Naive thymus-derived CD8-positive, alpha-beta T cell (primary cell): ENCODE measurements around the gene OR2A25. TPM values are rescaled to one million over a fixed set of nuclear protein-coding genes. Genes with fewer than 3 reads are reported as not detected.

Experiments
- ATAC-seq, 2 donors: fragments of 150-1000 bp; cut with Tn5 transposase in 1 of 2; sonication (Bioruptor Pico), chemical (Tn5 transposase) in 1 of 2; 1 replicate in 1 of 2; 2 replicates in 1 of 2; pipeline ENCODE4 v1.10.0; 2021; ENCODE audit warnings: mild to moderate bottlenecking in 2 of 2, moderate library complexity in 2 of 2
- POLR2A ChIA-PET: fragments of 350-600 bp; sonication (Branson Sonifier 250); formaldehyde crosslinking; loops from one replicate; lab custom pipeline; 2021; ENCODE audit warnings: antibody characterized with exemption; lab: Charles Lee
- DNase-seq, 10 donors: peaks; one replicate each; pipeline versions ENCODE4 v3.0.0 to v3.0.0-alpha.2; 2020 to 2022
- H3K27ac Mint-ChIP-seq, 10 donors: one replicate each; pipeline ENCODE4 v1.8.0; 2020 to 2022; ENCODE audit warnings: mild to moderate bottlenecking in 10 of 10, mixed read lengths in 10 of 10, moderate library complexity in 4 of 10, inconsistent platforms in 1 of 10
- H3K27me3 Mint-ChIP-seq, 5 donors: one replicate each; pipeline ENCODE4 v1.8.0; 2021 to 2022; ENCODE audit warnings: mixed read lengths in 5 of 5
- H3K36me3 Mint-ChIP-seq, 3 donors: one replicate each; pipeline ENCODE4 v1.8.0; 2020 to 2022; ENCODE audit warnings: mixed read lengths in 3 of 3, mild to moderate bottlenecking in 2 of 3, inconsistent platforms in 1 of 3
- H3K4me1 Mint-ChIP-seq, 4 donors: one replicate each; pipeline ENCODE4 v1.8.0; 2021 to 2022; ENCODE audit warnings: mixed read lengths in 4 of 4
- H3K4me3 Mint-ChIP-seq, 10 donors: one replicate each; pipeline ENCODE4 v1.8.0; 2020 to 2022; ENCODE audit warnings: mild to moderate bottlenecking in 10 of 10, mixed read lengths in 10 of 10, moderate library complexity in 6 of 10, inconsistent platforms in 1 of 10
- H3K9me3 Mint-ChIP-seq, 9 donors: one replicate each; pipeline ENCODE4 v1.8.0; 2020 to 2022; ENCODE audit warnings: mixed read lengths in 9 of 9, mild to moderate bottlenecking in 3 of 9, inconsistent platforms in 1 of 9, moderate library complexity in 1 of 9
- polyA plus RNA-seq, 3 donors: library from polyadenylated mRNA; unstranded; fragments of 300-500 nt; fragmentation: Illumina TruSeq; gene quantifications; one replicate each; pipeline ENCODE4 v1.2.3, GENCODE V29; 2021
- total RNA-seq, 8 experiments: library from RNA in 2 of 8; stranded (reverse) in 2 of 8; gene quantifications; one replicate each; pipeline ENCODE4 v1.2.3 and lab custom pipeline; 2021 to 2026

OR2A25 gene, protein sequence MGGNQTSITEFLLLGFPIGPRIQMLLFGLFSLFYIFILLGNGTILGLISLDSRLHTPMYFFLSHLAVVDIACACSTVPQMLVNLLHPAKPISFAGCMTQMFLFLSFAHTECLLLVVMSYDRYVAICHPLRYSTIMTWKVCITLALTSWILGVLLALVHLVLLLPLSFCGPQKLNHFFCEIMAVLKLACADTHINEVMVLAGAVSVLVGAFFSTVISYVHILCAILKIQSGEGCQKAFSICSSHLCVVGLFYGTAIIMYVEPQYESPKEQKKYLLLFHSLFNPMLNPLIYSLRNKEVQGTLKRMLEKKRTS
- not detected for total RNA-seq
- not detected for polyA plus RNA-seq
- 0 reads per million in 6 experiments for total RNA-seq (lab: John Stamatoyannopoulos, UW)

DNA sequence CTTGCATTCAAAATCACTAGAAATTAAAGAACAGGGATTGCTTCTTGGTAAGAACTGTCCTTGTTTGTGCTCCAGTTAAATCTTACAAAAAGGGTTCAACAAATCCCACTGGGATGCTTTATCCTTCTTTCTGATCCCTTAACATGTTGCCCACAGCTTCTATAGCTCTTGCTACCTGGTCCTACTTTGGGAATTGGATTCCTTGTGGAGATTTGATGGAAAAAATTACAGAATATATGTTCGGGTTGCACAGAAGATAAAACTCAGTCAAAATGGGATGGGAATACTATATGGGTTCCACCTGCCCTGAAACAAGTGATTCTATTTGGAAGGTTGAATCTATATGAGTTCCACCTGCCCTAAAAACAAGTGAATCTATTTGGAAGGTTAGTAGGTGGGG is at the start of gene OR2A25:
Gene OR2A25, plus strand, starts transcription at position 301 of the 400 bp plus-strand sequence. CDS start 4,409 bp downstream, outside the sequence.
- Mint-ChIP-seq H3K36me3 (no peaks in the 10 kb centered on the region), H3K27ac (no peak within 1 kb of the TSS), H3K27me3 (peaks cover 2 to 14% (median 3%) of the 10 kb centered on the region in 5 donors), H3K4me3 (no peak within 1 kb of the TSS), H3K9me3 (no peaks in the 10 kb centered on the region), H3K4me1 (no peaks in the 10 kb centered on the region)
- no peak for DNase-seq
- POLR2A ChIA-PET, result no interaction called here
- no peak for ATAC-seq

DNA sequence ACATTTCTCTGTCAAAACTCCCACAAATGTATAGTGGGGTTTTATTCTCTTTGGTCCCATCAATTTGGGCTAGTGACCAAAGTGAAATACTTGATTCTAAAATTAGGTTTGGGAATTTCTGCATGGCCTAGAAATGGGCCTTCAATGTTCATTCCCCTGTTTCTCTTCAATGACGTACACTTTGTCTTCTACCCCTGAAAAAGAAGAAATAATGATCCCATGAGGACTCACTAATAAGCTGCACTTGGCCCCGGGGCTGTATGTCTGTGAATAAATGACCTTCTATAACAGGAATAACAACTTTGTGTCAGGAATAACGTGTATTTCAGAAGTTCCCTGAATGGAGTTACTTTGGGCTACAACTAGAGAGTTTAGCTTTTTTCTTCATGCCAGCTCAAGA is 49.3 kb upstream of the OR2A25 start:
- Mint-ChIP-seq H3K27ac (no peak overlapping the region), H3K4me3 (no peak overlapping the region), H3K4me1 (no peaks in the 10 kb centered on the region), H3K9me3 (peaks cover 0 to 7% (median 0%) of the 10 kb centered on the region in 9 donors), H3K36me3 (no peaks in the 10 kb centered on the region), H3K27me3 (peaks cover 0 to 3% (median 0%) of the 10 kb centered on the region in 5 donors)
- ATAC-seq, result no peak
- DNase-seq, result no peak
- POLR2A ChIA-PET, result no interaction called here

DNA sequence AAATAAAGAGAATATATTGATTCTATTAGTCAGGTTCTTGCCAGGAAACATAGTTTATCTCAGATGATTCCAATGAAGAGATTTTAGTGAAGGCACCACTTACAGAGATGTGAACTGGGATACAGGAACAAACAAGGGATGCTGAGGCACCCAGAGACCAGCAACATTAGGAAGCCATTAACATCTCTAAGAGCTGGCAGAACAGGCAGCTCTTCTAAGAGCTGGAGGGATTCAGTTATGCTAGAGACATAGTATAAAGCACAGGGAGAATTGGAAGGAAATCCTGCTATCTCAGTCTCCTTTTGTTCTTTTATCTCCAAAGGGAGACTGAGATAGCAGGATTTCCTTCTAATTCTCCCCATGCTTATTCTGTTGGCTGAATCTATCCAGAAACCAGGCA is 47.4 kb upstream of the OR2A25 start:
- no peak for DNase-seq
- Mint-ChIP-seq H3K27ac (no peak overlapping the region), H3K9me3 (peaks cover 0 to 7% (median 0%) of the 10 kb centered on the region in 9 donors), H3K27me3 (peaks cover 0 to 3% (median 0%) of the 10 kb centered on the region in 5 donors), H3K4me1 (no peaks in the 10 kb centered on the region), H3K4me3 (no peak overlapping the region), H3K36me3 (no peaks in the 10 kb centered on the region)
- POLR2A ChIA-PET, result no interaction called here
- ATAC-seq, result no peak

DNA sequence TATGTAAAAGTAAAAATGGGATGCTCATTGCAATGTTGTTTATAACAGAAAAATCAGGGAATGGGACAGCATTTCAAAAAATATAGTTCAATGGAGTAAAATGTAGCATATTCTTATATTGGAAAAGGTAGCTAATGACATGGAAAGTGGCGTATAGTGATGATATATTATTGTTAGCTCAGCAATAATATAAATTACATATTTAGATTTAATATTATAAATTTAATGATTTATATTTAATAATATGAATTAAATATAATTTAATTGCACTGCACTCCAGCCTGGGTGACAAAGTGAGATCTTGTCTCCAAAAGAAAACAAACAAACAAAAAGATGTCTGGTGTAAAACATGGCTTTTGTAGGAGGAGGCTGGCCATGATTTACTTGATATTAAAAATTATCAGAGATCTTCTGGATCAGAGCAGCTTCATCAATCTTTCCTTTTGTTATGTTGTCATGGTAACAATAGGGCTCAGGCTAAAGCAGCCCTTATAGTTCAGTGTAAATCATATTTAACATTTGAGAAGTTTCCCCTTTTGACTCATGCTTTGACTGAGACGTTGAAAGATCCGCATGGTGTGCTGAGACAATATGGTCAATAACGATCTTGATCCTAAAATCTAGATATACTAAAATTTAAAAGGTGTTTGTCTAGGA is 46.3 kb upstream of the OR2A25 start:
- H3K27me3 Mint-ChIP-seq, result peaks cover 0 to 3% (median 0%) of the 10 kb centered on the region in 5 donors
- H3K4me1 Mint-ChIP-seq, result no peaks in the 10 kb centered on the region
- POLR2A ChIA-PET, result no interaction called here
- peaks cover 0 to 7% (median 0%) of the 10 kb centered on the region in 9 donors for H3K9me3 Mint-ChIP-seq
- no peaks in the 10 kb centered on the region for H3K36me3 Mint-ChIP-seq
- no peak overlapping the region for H3K27ac Mint-ChIP-seq
- DNase-seq, result no peak
- H3K4me3 Mint-ChIP-seq, result no peak overlapping the region
- no peak for ATAC-seq

DNA sequence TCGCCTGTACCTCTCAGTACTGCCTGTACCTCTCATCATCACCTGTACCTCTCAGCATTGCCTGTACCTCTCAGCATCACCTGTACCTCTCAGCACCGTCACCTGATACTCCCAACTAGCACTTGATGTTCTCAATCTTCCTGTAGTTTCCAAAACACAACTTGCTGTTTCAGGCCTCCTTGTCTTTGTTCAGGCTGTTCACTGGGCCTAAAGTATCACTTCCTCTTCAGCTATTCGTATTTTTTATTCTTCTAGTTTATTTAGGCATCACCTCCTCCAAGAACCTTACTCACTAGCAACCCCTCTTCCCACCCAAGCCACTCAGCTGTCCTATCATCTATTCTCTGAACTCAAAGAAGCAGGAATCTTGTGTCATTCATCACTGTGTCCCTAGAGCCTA is 45.4 kb upstream of the OR2A25 start:
- Mint-ChIP-seq H3K4me3 (no peak overlapping the region), H3K27me3 (peaks cover 0 to 3% (median 0%) of the 10 kb centered on the region in 5 donors), H3K9me3 (no peaks in the 10 kb centered on the region), H3K4me1 (no peaks in the 10 kb centered on the region), H3K27ac (no peak overlapping the region), H3K36me3 (no peaks in the 10 kb centered on the region)
- POLR2A ChIA-PET, result no interaction called here
- ATAC-seq (no peak), DNase-seq (no peak)

DNA sequence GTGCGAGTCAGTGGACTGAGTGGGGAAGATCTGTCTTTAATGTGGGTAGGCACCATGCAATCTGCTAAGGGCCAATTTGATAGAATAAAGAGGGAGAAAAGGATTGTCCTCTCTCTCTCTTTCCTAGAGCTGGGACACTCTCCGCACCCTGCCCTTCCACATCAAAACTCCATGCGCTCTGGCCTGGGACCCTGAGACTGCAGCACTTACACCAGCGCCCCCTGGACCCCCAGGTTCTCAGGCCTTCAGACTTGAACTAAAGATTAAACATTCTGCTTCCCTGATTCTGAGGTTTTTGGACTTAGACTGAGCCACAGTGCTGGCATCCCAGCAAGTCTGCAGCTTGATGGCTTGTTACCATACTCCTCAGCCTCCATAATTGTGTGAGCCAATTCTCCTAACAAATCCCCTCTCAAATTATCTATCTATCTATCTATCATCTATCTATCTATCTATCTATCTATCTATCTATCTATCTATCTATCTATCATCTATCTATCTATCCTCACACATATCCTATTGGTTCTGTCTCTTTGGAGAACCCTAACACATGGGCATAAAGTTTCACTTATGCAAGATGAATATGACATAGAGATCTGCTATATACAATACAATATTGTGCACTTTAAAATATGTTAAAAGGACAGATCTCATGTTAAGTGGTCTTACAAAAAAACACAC is 43.3 kb upstream of the OR2A25 start:
- Mint-ChIP-seq H3K4me3 (no peak overlapping the region), H3K27ac (no peak overlapping the region), H3K27me3 (peaks cover 0 to 2% (median 0%) of the 10 kb centered on the region in 5 donors), H3K36me3 (no peaks in the 10 kb centered on the region), H3K4me1 (no peaks in the 10 kb centered on the region), H3K9me3 (no peaks in the 10 kb centered on the region)
- ATAC-seq (no peak), DNase-seq (no peak)
- POLR2A ChIA-PET, result no interaction called here

DNA sequence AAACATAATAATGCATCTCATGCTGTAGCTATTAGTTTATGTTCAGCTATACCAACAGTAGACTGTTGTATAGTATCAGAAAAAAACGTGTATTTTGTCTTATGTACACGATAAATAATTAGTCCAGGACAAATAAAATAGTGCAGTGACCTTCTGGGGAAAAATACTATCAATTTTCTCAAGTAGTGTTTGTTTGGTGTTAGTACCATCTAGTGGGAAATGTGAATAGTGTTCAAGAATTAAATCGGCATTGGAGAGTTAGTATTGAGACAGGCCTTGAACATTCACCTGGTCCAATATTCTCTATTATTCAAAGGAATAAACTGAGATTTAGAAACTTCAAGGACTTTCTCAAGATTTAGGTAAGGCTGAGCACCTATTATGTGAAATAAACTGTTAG is 42.5 kb upstream of the OR2A25 start:
- H3K4me1 Mint-ChIP-seq, result no peaks in the 10 kb centered on the region
- no peak for DNase-seq
- H3K9me3 Mint-ChIP-seq, result no peaks in the 10 kb centered on the region
- H3K27me3 Mint-ChIP-seq, result peaks cover 0 to 7% (median 4%) of the 10 kb centered on the region in 5 donors
- no peak overlapping the region for H3K4me3 Mint-ChIP-seq
- no peak for ATAC-seq
- H3K27ac Mint-ChIP-seq, result no peak overlapping the region
- no peaks in the 10 kb centered on the region for H3K36me3 Mint-ChIP-seq
- POLR2A ChIA-PET, result no interaction called here

DNA sequence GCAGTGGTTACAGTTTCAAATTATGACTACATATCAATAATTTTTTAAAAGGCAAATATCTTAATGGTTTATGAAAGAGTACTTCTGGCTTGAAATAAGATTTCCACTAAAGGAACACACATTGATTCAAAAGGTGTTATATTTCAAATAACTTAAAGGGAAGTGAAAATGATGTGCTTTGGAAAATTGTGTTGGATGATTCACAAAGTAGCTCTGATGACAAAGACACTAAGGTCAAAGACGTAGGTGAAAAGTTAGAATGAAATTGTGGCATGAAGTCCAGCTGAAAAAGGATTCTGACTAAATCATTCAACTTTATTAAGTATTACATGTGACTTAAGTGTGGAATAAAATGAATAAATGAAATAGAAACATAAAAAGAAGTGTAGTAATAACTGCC is 41.6 kb upstream of the OR2A25 start:
- Mint-ChIP-seq H3K4me1 (no peaks in the 10 kb centered on the region), H3K27ac (no peak overlapping the region), H3K9me3 (no peaks in the 10 kb centered on the region), H3K36me3 (no peaks in the 10 kb centered on the region), H3K27me3 (peaks cover 4 to 11% (median 6%) of the 10 kb centered on the region in 5 donors), H3K4me3 (no peak overlapping the region)
- DNase-seq (no peak), ATAC-seq (no peak)
- POLR2A ChIA-PET, result no interaction called here

DNA sequence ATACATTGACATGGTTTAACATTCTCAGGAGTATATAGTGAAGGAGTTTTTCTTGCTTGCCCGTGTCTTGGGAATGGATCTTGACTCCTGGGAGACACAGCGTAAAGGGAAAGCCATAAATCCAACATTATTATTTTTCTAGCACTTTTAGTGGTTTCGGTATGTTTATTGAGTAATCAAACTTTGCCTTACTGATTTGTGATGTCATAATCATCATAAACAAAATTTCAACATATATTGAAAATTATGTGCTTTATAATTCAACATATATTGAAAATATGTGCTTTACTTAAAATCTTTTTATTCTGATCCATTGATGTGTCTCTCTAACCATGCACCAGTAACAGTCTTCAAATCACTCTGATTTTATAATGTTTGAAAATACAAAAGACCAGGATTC is 41.1 kb upstream of the OR2A25 start:
- ATAC-seq (no peak), DNase-seq (no peak)
- Mint-ChIP-seq H3K36me3 (no peaks in the 10 kb centered on the region), H3K27me3 (peaks cover 6 to 12% (median 11%) of the 10 kb centered on the region in 5 donors), H3K4me3 (no peak overlapping the region), H3K27ac (no peak overlapping the region), H3K4me1 (no peaks in the 10 kb centered on the region), H3K9me3 (no peaks in the 10 kb centered on the region)
- POLR2A ChIA-PET, result no interaction called here

DNA sequence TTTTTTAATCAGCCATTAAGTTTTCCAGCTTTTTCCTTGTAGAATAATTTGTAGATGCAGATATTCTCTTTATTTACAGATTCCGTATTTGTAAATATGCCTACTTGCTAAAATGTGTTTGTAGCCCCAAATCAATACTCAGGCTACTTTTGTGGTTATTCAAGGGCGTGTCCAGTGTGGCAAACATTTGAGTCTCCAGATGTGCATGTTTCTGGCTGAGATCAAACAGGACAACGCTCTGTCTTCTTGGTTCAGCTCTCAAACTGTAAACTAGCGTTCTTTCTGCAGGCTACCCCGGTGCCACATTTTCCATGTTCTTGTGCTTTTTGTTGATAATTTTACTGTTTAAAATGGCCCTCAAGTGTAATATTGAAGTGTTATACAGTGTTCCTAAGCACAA is 37.1 kb upstream of the OR2A25 start:
- no peaks in the 10 kb centered on the region for H3K9me3 Mint-ChIP-seq
- POLR2A ChIA-PET, result no interaction called here

DNA sequence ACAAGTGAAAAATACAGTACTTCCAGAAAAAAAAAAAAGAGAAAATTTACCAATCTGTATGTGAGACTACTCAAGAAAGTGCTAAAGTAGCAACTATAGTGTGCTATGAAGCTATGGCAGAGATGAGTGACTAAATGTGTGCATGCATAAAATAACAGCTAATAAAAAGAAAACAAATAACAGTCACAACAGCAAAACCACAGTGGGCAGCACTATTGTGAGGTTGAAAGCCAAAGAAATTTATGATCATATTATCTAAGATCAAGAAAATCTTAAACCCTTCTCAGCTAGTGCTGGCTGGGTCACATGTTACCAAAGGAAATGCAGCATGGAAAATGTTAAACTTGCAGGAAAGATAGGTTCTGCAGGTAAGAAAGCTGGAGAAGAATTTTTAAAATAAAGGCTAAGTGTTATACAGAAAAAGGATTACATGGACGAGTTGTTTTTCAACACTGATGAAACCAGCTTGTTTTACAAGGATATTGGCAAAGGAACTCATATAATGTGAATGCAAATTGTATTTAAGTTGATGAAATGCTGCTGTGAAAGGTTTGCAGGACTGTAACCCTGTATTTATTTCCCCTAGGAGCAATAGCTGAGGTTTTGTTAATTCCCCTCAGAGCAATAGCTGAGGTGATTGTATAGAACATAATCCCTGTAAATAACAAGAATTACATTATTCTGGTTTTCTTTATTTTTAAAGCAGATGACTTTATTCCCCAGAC is 36.5 kb upstream of the OR2A25 start:
- Mint-ChIP-seq H3K27ac (no peak overlapping the region), H3K4me1 (no peaks in the 10 kb centered on the region), H3K36me3 (no peaks in the 10 kb centered on the region), H3K9me3 (no peaks in the 10 kb centered on the region), H3K27me3 (peaks cover 12 to 34% (median 18%) of the 10 kb centered on the region in 5 donors), H3K4me3 (no peak overlapping the region)
- POLR2A ChIA-PET, result no interaction called here
- DNase-seq (no peak), ATAC-seq (no peak)

More for the DNA sequence above, 37.1 kb upstream of the OR2A25 start:
- H3K27ac Mint-ChIP-seq, result no peak overlapping the region
- ATAC-seq (no peak), DNase-seq (no peak)
- H3K27me3 Mint-ChIP-seq, result peaks cover 13 to 34% (median 18%) of the 10 kb centered on the region in 5 donors
- no peak overlapping the region for H3K4me3 Mint-ChIP-seq
- no peaks in the 10 kb centered on the region for H3K4me1 Mint-ChIP-seq
- H3K36me3 Mint-ChIP-seq, result no peaks in the 10 kb centered on the region

DNA sequence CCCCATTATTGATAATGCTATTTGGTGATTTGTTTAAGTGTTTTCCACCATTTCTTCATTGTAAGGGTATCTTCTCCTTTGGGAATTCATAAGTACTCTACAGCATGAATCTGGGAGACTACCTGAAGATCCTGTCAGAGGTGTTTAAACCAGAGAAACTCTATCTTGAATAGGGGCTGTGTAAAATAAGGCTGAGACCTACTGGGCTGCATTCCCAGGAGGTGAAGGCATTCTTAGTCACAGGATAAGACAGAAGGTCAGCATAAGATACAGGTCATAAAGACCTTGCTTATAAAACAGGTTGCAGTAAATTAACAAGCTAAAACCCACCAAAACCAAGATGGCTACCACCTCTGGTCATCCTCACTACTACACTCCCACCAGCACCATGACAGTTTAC is 34.2 kb upstream of the OR2A25 start:
- no peak for DNase-seq
- H3K27me3 Mint-ChIP-seq, result peaks cover 13 to 34% (median 18%) of the 10 kb centered on the region in 5 donors
- POLR2A ChIA-PET, result no interaction called here
- no peaks in the 10 kb centered on the region for H3K36me3 Mint-ChIP-seq
- H3K4me1 Mint-ChIP-seq, result no peaks in the 10 kb centered on the region
- peaks cover 0 to under 1% (median 0%) of the 10 kb centered on the region in 9 donors for H3K9me3 Mint-ChIP-seq
- H3K4me3 Mint-ChIP-seq, result no peak overlapping the region
- no peak overlapping the region for H3K27ac Mint-ChIP-seq
- no peak for ATAC-seq
